Activated T-cell treated with anti-CD3 and anti-CD28 coated beads, Interleukin-2, amount 50 U/mL, for 48 hours (primary cell): ENCODE measurements around the gene PPM1L.
"Not testable (repeated sequence)": the region's sequence is repeated elsewhere in the genome, so short reads cannot be mapped to it uniquely, and the experiment has no call there.

Source experiments
- DNase-seq, 2 experiments: peaks; one replicate each; pipeline ENCODE4 v3.0.0-alpha.2; 2020

The PPM1L gene

GRCh38 chr3:160941885-160942494 is 186.0 kb downstream of the PPM1L start:
- DNase-seq: peak; percentile 72 to 75

DNA sequence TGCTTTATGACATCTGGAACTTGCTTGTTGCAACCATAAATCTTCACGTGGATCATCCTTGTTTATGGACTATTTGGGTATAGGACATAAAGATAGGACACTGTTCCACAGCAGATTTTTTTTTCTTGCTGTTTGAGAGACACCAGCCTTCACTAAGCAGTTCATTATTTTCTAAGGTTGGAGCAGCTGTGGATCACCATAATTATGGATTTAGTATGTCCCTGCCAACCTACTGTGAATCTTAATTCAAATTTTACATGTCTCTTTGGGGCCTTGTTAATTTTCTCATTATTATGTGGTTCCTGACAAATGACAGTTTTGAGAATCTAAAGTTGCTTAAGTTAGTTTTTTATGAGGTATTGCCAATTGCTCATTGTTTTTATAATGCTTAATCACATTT is 188.0 kb downstream of the PPM1L start:
- DNase-seq: no peak

- DNase-seq: no peak
These were observed 189.3 kb downstream of the PPM1L start for GRCh38 chr3:160945336-160945735.

- no peak for DNase-seq
These were observed 192.2 kb downstream of the PPM1L start for GRCh38 chr3:160948273-160948672.

DNA sequence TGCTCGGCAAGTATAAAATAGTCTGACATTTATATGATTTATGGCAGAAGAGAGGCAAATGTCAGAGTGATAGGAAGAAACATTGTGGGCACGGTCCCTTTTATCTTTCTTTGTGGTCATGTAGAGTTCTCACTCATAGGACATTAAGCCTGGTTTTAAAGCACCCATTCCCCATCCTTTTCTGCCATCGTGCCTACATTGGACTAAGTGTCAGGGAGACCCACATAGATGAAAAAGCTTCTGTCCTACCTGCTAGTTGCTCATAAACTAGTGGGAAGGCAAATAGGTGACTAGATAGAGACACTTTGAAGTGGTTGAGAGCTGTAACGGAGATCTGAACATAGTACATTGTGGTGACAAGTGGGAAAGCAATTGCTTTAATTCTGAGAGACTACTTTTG is 193.4 kb downstream of the PPM1L start:
- DNase-seq: no peak

- DNase-seq: no peak
These were observed 194.5 kb downstream of the PPM1L start for GRCh38 chr3:160950542-160950941.

GRCh38 chr3:160950954-160951353 is 194.9 kb downstream of the PPM1L start:
- DNase-seq: no peak

- no peak for DNase-seq
These were observed 195.8 kb downstream of the PPM1L start for GRCh38 chr3:160951642-160952487.

DNA sequence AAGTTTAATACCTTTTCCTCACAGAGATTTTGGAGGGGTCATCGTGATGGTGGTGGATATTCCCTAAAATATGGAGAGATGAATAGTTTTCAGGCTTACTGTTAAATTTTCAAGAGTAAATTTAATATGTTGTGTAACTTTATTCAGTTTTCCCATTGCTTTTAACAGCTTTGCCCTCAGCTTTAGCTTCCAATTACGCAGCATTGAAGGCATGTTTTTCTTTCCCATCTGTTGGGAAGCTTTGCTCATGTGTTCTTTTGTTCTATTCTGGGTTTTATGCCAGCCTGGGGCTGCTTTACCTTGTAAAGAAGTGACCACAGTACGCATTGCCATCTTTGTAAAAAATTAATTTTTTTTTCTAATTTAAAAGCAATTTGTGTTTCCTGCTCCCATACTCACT is 197.7 kb downstream of the PPM1L start:
- no peak for DNase-seq

DNA sequence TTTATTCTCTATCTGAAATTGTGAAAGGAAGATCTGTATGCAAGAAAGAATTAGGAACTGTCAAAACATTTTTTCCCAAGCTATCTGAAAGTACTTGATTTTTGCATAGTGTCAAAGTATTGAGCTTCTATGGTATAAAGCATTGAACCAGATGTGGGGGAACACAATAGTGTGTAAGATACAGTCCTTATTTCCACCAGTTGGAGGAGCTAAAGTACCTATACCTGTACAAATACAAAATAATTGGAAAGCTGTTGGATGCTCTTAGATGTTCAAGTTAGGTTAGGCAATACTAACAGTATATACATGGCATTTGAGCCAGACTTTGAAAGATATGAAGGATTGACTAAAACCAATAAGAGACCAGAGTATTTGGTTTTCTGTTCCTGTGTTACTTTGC is 200.8 kb downstream of the PPM1L start:
- DNase-seq: no peak

DNA sequence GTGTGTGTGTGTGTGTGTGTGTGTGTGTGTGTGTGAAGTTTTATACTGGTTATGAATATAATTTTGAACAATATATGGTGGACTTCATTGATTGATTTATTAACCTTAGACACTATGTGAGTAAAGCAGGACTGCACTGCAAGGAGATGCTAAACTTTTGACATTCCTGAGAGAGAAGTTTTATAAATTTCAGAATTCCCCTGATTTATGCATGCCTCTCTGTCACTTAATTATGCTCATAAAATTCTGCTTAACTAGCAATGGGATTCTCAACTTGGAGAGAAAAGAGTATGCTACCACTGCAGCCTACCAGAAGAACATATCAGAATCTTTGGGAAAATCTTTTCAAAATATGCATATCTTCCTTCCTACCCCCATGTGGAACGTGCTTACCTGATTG is 204.5 kb downstream of the PPM1L start:
- no peak for DNase-seq

DNA sequence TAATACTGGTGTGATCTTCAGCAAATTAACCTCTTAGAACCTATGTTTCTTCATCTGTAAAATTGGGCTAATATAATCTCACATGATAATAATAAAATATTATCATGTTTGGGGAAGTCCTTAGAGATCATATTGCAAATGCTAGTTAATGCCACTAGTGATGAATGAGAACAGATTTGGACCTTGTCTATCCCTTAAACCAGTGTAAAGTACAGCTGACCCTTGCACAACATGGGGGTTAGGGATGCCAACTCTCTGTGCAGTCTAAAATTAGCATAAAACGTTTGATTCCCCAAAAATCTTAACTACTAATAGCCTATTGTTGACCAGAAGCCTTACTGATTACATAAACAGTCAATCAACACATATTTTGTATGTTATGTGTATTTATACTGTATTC is 207.9 kb downstream of the PPM1L start:
- DNase-seq: no peak

DNA sequence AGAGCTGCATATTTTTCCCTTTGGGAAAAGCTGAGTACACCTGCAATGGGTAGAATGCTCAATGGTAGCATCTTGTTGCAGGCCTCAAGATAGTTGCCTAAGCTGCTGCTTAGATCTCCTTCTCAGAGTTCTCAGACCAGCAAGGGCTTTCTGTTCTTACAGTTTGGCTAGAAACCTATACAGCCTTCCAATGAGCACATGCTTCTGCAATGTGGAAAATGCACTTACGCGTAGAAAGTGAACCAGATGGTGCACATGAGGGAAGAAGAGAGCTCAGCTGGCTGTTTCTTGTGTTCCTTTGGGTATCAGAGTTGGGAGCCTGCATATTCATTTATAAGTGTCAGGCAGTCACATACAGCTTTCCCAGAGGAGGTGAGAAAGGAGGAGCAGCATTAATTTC is 212.7 kb downstream of the PPM1L start:
- no peak for DNase-seq

- no peak for DNase-seq
These were observed 217.2 kb downstream of the PPM1L start for GRCh38 chr3:160973067-160973809.

GRCh38 chr3:160977773-160978172 is 221.7 kb downstream of the PPM1L start:
- no peak for DNase-seq

GRCh38 chr3:160980740-160981139 is 224.7 kb downstream of the PPM1L start:
- no peak for DNase-seq

GRCh38 chr3:160981217-160981938 is 225.3 kb downstream of the PPM1L start:
- peak in 1 of 2 experiments; percentile 23 for DNase-seq

- no peak for DNase-seq
These were observed 226.5 kb downstream of the PPM1L start for GRCh38 chr3:160982491-160982890.

DNA sequence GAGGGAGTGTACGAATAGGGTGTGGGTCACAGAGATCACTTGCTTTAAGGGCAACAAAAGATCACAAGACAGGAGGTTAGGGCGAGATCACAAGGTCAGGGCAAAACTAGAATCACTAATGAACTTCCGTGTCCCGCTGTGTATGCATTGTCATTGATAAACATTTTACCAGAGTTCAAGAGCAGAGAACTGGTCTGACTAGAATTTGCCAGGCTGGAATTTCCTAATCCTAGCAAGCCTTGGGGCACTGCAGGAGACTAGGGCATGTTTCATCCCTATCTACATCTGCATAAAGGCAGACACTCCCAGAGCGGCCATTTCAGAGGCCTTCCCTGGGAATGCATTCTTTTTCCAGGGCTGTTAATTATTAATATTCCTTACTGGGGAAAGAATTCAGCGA is 227.9 kb downstream of the PPM1L start:
- DNase-seq: not testable (repeated sequence)

- DNase-seq: no peak
These were observed 230.0 kb downstream of the PPM1L start for GRCh38 chr3:160986069-160986468.

DNA sequence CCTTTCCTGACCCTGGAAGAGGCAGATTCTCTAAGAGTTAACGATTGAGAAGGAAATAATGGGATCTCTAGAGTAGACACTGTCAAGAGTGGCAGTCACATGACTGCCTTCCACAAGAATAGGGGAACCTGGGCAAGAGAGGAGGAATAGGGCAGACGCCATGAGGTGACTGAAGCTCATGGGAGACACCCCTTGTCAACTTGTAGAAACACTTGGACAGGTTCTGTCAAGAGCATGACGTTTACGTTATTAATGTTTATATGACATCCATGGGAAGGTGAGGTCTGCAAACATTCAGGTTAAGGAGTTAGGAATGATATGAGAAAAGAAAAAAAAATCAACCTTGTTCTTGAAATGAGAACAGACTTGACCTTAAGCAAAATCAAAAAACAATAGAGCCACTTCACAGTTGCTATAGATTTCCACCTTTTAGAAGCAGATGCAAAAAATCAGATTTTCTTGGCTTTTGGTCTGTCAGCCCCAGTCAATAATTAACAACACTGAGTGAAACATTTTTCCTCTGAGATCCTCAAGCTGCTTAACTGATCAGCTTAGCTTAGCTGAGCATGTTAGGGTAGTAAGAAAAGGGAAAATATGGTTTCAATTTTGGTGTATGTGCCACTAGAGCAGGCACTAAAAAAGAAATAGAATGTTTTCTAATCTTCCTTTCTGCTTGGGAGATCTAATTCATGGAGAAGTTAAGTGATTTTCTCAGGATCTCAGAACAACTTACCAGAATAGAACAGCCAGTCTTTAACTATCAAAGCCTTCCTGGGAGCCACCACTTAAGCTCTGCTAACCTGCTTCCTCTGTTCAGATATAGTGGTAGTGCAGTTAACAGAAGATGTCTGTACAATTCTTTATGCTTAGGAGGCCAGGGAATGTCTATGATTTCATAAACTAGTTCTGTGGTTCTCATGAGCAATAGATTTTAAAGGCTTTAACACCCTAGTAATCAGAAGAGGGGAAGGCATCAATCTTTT is 232.2 kb downstream of the PPM1L start:
- no peak for DNase-seq

GRCh38 chr3:160990446-160990845 is 234.4 kb downstream of the PPM1L start:
- no peak for DNase-seq
